OCI-LY7 (cell line): ENCODE results near the gene GPALPP1. TPM values are rescaled to one million over a fixed set of nuclear protein-coding genes. Genes with fewer than 3 reads are reported as not detected.
"Not testable (repeated sequence)": the region's sequence is repeated elsewhere in the genome, so short reads cannot be mapped to it uniquely, and the experiment has no call there.

ENCODE experiments used
- BruUV-seq: library from RNA; stranded (reverse); fragments of 400-500 nt; replicated peaks from 2 replicates; lab custom pipeline; 2021; lab: Mats Ljungman, UMichigan
- CTCF ChIA-PET: fragments of 300-600 bp; sonication (Branson Sonifier 250); formaldehyde crosslinking; loops from one replicate; lab custom pipeline; 2022; ENCODE audit warnings: antibody characterized with exemption; ENCODE audit not compliant: unreplicated experiment; lab: Charles Lee
- POLR2A ChIA-PET: fragments of 300-600 bp; sonication (Branson Sonifier 250); formaldehyde crosslinking; loops from one replicate; lab custom pipeline; 2022; ENCODE audit warnings: antibody characterized with exemption; lab: Charles Lee
- DNase-seq: peaks from one replicate; pipeline ENCODE4 v3.0.0-alpha.2; 2015; ENCODE audit warnings: low spot score
- H2AFZ ChIP-seq: fragments of 200-600 bp; sonication (generic), shearing (Covaris generic); 2 replicates; pipeline ENCODE4 v1.6.1; 2014; ENCODE audit warnings: mild to moderate bottlenecking, antibody characterized with exemption, low read length, moderate library complexity
- H3K27ac ChIP-seq: fragments of 200-600 bp; sonication (generic); 2 replicates; pipeline ENCODE4 v1.5.1; 2014; ENCODE audit warnings: mixed run types, low read depth, mild to moderate bottlenecking, moderate library complexity, low read length, inconsistent platforms; ENCODE audit not compliant: poor library complexity, severe bottlenecking
- H3K36me3 ChIP-seq: fragments of 200-600 bp; sonication (generic); 2 replicates; pipeline ENCODE4 v1.6.1; 2014; ENCODE audit warnings: mild to moderate bottlenecking, antibody characterized with exemption, low read length, moderate library complexity, mixed read lengths; ENCODE audit not compliant: insufficient read depth
- H3K4me1 ChIP-seq: fragments of 200-600 bp; sonication (generic); 2 replicates; pipeline ENCODE4 v1.5.1; 2014; ENCODE audit warnings: mild to moderate bottlenecking, low read length; ENCODE audit not compliant: insufficient read depth, poor library complexity, severe bottlenecking
- H3K4me2 ChIP-seq: fragments of 200-600 bp; sonication (generic); 2 replicates; pipeline ENCODE4 v1.6.1; 2014; ENCODE audit warnings: mild to moderate bottlenecking, low read length
- H3K4me3 ChIP-seq: fragments of 200-600 bp; sonication (generic); 2 replicates; pipeline ENCODE4 v1.5.1; 2014; ENCODE audit warnings: mild to moderate bottlenecking, low read depth, low read length; ENCODE audit not compliant: poor library complexity, severe bottlenecking
- H3K79me2 ChIP-seq: fragments of 200-600 bp; sonication (generic); 2 replicates; pipeline ENCODE4 v1.6.1; 2016; ENCODE audit warnings: low read depth, mild to moderate bottlenecking, low read length, moderate library complexity, mixed read lengths; ENCODE audit not compliant: insufficient read depth
- H3K9me2 ChIP-seq: fragments of 200-600 bp; sonication (generic); 2 replicates; pipeline ENCODE4 v1.6.1; 2016; ENCODE audit warnings: mild to moderate bottlenecking, low read length, mixed read lengths; ENCODE audit not compliant: insufficient read depth
- H3K9me3 ChIP-seq: fragments of 200-600 bp; sonication (generic); 2 replicates; pipeline ENCODE4 v1.6.1; 2014; ENCODE audit warnings: mild to moderate bottlenecking, mixed run types, low read length, mixed read lengths
- H4K20me1 ChIP-seq: fragments of 200-600 bp; sonication (generic); 2 replicates; pipeline ENCODE4 v1.6.1; 2014; ENCODE audit warnings: mild to moderate bottlenecking, antibody characterized with exemption, low read length, moderate library complexity, mixed read lengths; ENCODE audit not compliant: insufficient read depth
- EZH2phosphoT487 ChIP-seq: fragments of 200-600 bp; sonication (generic); IDR thresholded peaks from 2 replicates; pipeline ENCODE4 v1.6.1; 2018; ENCODE audit warnings: low read depth, borderline replicate concordance, mild to moderate bottlenecking, mixed run types, antibody characterized with exemption, low read length, moderate library complexity, mixed read lengths
- intact Hi-C: fragments of 100-400 bp; cut with micrococcal nuclease; formaldehyde crosslinking; loops from one replicate; pipeline ENCODE4 v1.10.0; 2022; ENCODE audit not compliant: unreplicated experiment
- total RNA-seq, 2 experiments: library from RNA; depleted of rRNA in 1 of 2; stranded (reverse); fragments of >200 nt in 1 of 2; shearing (Covaris generic) in 1 of 2; gene quantifications; 2 replicates each; pipeline ENCODE4 v1.2.3, GENCODE V29; 2014 to 2022
- TF ChIP-seq, protein P1 (sequence below): fragments of 200-600 bp; sonication (generic); conservative IDR thresholded peaks from 2 replicates; pipeline ENCODE4 v1.5.1; 2014; ENCODE audit warnings: mild to moderate bottlenecking, antibody characterized with exemption, low read length, moderate library complexity, mixed read lengths

GPALPP1 gene
- total RNA-seq, 2 experiments from 2014 or later, result 40.1 to 54.5 TPM

- no peaks in the 10 kb centered on the region for H4K20me1 ChIP-seq
- TF ChIP-seq EZH2phosphoT487, result no peak
- TF ChIP-seq, protein P1, sequence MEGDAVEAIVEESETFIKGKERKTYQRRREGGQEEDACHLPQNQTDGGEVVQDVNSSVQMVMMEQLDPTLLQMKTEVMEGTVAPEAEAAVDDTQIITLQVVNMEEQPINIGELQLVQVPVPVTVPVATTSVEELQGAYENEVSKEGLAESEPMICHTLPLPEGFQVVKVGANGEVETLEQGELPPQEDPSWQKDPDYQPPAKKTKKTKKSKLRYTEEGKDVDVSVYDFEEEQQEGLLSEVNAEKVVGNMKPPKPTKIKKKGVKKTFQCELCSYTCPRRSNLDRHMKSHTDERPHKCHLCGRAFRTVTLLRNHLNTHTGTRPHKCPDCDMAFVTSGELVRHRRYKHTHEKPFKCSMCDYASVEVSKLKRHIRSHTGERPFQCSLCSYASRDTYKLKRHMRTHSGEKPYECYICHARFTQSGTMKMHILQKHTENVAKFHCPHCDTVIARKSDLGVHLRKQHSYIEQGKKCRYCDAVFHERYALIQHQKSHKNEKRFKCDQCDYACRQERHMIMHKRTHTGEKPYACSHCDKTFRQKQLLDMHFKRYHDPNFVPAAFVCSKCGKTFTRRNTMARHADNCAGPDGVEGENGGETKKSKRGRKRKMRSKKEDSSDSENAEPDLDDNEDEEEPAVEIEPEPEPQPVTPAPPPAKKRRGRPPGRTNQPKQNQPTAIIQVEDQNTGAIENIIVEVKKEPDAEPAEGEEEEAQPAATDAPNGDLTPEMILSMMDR, result no peak
- intact Hi-C loops, result loop anchor here (10.0 kb wide), 1 partner anchor 1969 kb away; no protein-coding TSS in a partner anchor
- H3K9me3 ChIP-seq, result no peaks in the 10 kb centered on the region
- H2AFZ ChIP-seq, result no peak overlapping the region
- no TSS peak for BruUV-seq
- H3K4me1 ChIP-seq, result no peaks in the 10 kb centered on the region
- no peak overlapping the region for H3K27ac ChIP-seq
- H3K4me3 ChIP-seq, result no peak overlapping the region
- no peaks in the 10 kb centered on the region for H3K79me2 ChIP-seq
- ChIA-PET POLR2A (interaction anchor here (1.1 to 1.4 kb wide), 2 partner anchors 128 to 218 kb away, joined by 3 to 4 read pairs; no protein-coding TSS in a partner anchor), CTCF (interaction anchor here (0.9 kb wide), 1 partner anchor 84 kb away, joined by 3 read pairs; no protein-coding TSS in a partner anchor)
- no peak overlapping the region for H3K4me2 ChIP-seq
- DNase-seq, result no peak
- H3K36me3 ChIP-seq, result no peaks in the 10 kb centered on the region
- no peaks in the 10 kb centered on the region for H3K9me2 ChIP-seq
Observed at GRCh38 chr13:45063261-45063860, 74.0 kb downstream of the GPALPP1 start.

GRCh38 chr13:45063889-45064288 lies 74.6 kb downstream of the GPALPP1 start:
- H2AFZ ChIP-seq, H3K4me2 ChIP-seq, H3K79me2 ChIP-seq, BruUV-seq, H4K20me1 ChIP-seq, DNase-seq, H3K4me1 ChIP-seq, H3K9me3 ChIP-seq, CTCF ChIA-PET, H3K27ac ChIP-seq, H3K4me3 ChIP-seq, H3K36me3 ChIP-seq, H3K9me2 ChIP-seq: not testable (repeated sequence)
- intact Hi-C loops, result loop anchor here (10.0 kb wide), 1 partner anchor 1969 kb away; no protein-coding TSS in a partner anchor
- POLR2A ChIA-PET, result interaction anchor here (1.4 kb wide), 1 partner anchor 218 kb away, joined by 3 read pairs; no protein-coding TSS in a partner anchor

DNA sequence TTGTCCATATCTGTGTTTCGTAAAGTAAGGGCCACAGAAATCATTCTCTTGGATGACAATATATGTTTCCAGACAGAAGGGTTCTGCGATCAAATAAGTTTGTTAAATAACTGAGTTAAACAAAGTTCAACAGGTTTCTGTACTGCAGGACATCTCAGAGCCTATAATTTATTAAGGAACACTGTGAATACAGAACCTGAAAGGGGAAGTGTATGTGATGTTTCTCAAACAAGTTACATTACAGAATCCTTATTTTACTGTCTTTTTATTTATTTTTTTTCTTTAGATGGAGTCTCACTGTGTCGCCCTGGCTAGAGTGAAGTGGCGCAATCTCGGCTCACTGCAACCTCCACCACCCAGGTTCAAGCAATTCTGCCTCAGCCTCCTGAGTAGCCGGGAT lies 75.6 kb downstream of the GPALPP1 start:
- H3K79me2 ChIP-seq, result no peaks in the 10 kb centered on the region
- H3K9me3 ChIP-seq, result no peaks in the 10 kb centered on the region
- H3K36me3 ChIP-seq, result no peaks in the 10 kb centered on the region
- TF ChIP-seq, protein P1, result no peak
- no peak for TF ChIP-seq EZH2phosphoT487
- ChIA-PET CTCF (no interaction called here), POLR2A (no interaction called here)
- no peak for DNase-seq
- no peak overlapping the region for H3K4me2 ChIP-seq
- H2AFZ ChIP-seq, result no peak overlapping the region
- no TSS peak for BruUV-seq
- no peaks in the 10 kb centered on the region for H4K20me1 ChIP-seq
- H3K27ac ChIP-seq, result no peak overlapping the region
- no peak overlapping the region for H3K4me3 ChIP-seq
- intact Hi-C loops, result loop anchor here (10.0 kb wide), 1 partner anchor 1970 kb away; no protein-coding TSS in a partner anchor
- no peaks in the 10 kb centered on the region for H3K4me1 ChIP-seq
- H3K9me2 ChIP-seq, result no peaks in the 10 kb centered on the region
